ENCODE measurements around the gene HECTD4. TPM values are rescaled to one million over a fixed set of nuclear protein-coding genes. Genes with fewer than 3 reads are reported as not detected.

The HECTD4 gene
- total and polyA plus RNA-seq, 7 donors = 2.1 to 22.8 (median 14.6) TPM

DNA sequence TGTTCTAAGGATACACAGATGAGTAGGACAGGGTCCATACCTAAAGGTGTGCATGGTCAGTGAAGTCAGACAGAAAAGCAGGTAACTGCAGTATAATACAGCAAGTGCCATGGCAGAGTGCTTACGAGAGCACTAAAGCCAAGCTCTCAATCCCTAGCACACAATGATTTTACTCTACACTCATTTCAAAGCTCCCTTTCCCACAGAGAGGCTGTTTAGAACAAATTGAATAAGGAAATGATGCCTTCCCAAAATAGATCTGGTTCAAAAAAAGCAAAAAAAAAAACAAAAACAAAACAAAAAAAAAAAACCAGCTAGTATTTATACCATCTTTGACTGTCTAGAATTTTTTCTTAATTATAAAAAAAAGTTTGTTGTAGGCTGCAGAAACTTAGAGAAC, 74.1 kb downstream of the HECTD4 start:
- Histone ChIP-seq H3K4me3 (no peak overlapping the region), H3K27ac (peak overlapping the region; percentile 59), H3K27me3 (ENCODE audit: insufficient read depth in 3 of 3, low read length in 2 of 3) (no peaks in the 10 kb centered on the region), H3K4me1 (peaks cover 26% of the 10 kb centered on the region), H3K9me3 (no peaks in the 10 kb centered on the region), H3K36me3 (ENCODE audit: insufficient read depth in 1 of 2, low read depth in 1 of 2) (peaks cover 0 to 34% of the 10 kb centered on the region in 2 donors)
- WGBS, 3 donors = 82 to 95% (median 88%) methylated on average over 1 of the region's 1 CpG
- intact Hi-C loops (cut with DNase I) = no loop called here
- DNase-seq (no peak), ATAC-seq (no peak)
- TF ChIP-seq, protein P1, sequence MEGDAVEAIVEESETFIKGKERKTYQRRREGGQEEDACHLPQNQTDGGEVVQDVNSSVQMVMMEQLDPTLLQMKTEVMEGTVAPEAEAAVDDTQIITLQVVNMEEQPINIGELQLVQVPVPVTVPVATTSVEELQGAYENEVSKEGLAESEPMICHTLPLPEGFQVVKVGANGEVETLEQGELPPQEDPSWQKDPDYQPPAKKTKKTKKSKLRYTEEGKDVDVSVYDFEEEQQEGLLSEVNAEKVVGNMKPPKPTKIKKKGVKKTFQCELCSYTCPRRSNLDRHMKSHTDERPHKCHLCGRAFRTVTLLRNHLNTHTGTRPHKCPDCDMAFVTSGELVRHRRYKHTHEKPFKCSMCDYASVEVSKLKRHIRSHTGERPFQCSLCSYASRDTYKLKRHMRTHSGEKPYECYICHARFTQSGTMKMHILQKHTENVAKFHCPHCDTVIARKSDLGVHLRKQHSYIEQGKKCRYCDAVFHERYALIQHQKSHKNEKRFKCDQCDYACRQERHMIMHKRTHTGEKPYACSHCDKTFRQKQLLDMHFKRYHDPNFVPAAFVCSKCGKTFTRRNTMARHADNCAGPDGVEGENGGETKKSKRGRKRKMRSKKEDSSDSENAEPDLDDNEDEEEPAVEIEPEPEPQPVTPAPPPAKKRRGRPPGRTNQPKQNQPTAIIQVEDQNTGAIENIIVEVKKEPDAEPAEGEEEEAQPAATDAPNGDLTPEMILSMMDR (IDR thresholded peaks at IDR 0.05) = no peak

DNA sequence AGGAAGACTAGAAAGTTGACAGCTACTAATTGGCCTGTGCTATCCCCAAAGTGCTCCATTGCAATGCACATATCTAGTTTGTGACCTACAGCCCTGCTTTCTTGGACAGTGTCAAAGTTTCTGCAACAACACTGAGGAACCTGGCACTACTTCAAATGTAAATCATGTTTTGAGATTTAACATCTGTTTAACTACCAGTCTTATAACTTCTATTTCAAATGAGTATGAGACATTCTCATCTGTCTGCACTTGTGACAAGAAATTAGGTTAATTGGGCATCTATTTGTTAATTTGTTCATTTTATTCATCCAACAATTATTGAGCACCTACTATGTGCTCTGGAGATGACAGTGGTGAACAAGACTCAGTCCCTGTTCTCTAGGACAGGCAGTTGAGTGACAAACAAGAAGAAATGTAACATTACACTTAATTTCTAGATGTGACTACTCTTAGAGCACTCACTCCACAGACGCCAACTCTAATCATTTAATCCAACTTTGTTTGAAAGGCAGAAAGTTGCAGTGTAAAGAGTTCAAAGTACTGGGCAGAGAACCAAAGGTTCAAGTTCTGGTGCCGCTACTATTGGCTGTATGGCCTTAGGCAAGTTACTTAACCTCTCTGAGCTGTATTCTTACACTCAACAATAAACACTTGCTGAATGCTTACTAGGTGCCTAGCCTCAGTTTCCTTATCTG, 74.8 kb downstream of the HECTD4 start:
- H3K36me3 ChIP-seq (ENCODE audit: insufficient read depth in 1 of 2, low read depth in 1 of 2) = peaks cover 0 to 28% of the 10 kb centered on the region in 2 donors
- 81 to 93% (median 88%) methylated on average over 2 of the region's 2 CpGs for WGBS, 3 donors
- TF ChIP-seq, protein P1 (IDR thresholded peaks at IDR 0.05) = no peak
- H3K4me3 ChIP-seq = no peak overlapping the region
- H3K4me1 ChIP-seq = peaks cover 26% of the 10 kb centered on the region
- ATAC-seq (no peak), DNase-seq (no peak)
- intact Hi-C loops (cut with DNase I) = no loop called here
- no peaks in the 10 kb centered on the region for H3K9me3 ChIP-seq
- H3K27me3 ChIP-seq (ENCODE audit: insufficient read depth in 3 of 3, low read length in 2 of 3) = no peaks in the 10 kb centered on the region
- peak overlapping the region; percentile 59 for H3K27ac ChIP-seq

DNA sequence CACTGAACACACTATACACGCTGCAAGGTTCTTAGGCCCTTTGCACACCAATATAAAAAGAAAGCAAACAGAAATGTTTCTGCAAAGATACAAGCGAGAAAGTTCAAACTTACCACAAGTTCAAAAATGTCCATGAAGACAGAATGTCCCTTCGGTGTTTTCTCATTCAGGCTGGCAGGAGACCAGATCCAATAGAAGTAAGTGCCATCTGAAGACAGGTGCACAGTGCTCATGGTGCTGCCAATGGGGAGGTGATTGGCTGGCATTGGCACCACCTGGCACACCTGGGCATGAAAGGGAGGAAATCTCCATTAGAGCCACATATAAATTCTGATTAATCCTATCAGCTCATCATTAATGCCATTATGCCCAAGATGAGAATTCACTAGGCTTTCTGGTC, 76.3 kb downstream of the HECTD4 start:
- no peak overlapping the region for H3K27ac ChIP-seq
- H3K4me1 ChIP-seq = peaks cover 26% of the 10 kb centered on the region
- no peak for ATAC-seq
- H3K27me3 ChIP-seq (ENCODE audit: insufficient read depth in 3 of 3, low read length in 2 of 3) = no peaks in the 10 kb centered on the region
- 63 to 81% (median 68%) methylated on average over 3 of the region's 3 CpGs for WGBS, 3 donors
- no peak overlapping the region for H3K4me3 ChIP-seq
- intact Hi-C loops (cut with DNase I) = no loop called here
- no peaks in the 10 kb centered on the region for H3K9me3 ChIP-seq
- no peak for DNase-seq
- peaks cover 0 to 34% of the 10 kb centered on the region in 2 donors for H3K36me3 ChIP-seq (ENCODE audit: insufficient read depth in 1 of 2, low read depth in 1 of 2)
- TF ChIP-seq, protein P1 (IDR thresholded peaks at IDR 0.05) = no peak

DNA sequence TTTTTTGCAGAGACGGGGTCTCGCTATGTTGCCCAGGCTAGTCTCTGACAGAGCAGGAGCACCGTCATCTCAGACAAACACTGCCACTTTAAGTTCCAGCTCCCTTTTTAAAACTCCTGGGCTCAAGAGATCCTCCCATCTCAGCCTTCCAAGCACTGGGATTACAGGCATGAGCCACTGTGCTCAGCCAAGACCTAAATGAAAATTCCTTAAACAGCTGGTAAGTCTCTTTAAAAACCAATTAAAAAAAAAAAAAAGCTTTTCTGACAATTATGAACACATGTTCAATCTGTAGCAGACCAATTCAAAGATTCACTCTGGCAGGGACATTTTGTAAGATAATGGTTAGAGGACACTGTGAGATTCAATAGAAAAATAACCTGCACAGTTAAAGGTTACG, 77.8 kb downstream of the HECTD4 start:
- H3K27ac ChIP-seq = no peak overlapping the region
- ATAC-seq = no peak
- no peak overlapping the region for H3K4me3 ChIP-seq
- intact Hi-C loops (cut with DNase I) = no loop called here
- WGBS, 3 donors = 77 to 89% (median 80%) methylated on average over 4 of the region's 4 CpGs
- no peaks in the 10 kb centered on the region for H3K27me3 ChIP-seq (ENCODE audit: insufficient read depth in 3 of 3, low read length in 2 of 3)
- H3K4me1 ChIP-seq = peaks cover 25% of the 10 kb centered on the region
- H3K9me3 ChIP-seq = no peaks in the 10 kb centered on the region
- TF ChIP-seq, protein P1 (IDR thresholded peaks at IDR 0.05) = no peak
- no peak for DNase-seq
- H3K36me3 ChIP-seq (ENCODE audit: insufficient read depth in 1 of 2, low read depth in 1 of 2) = peaks cover 0 to 34% of the 10 kb centered on the region in 2 donors

DNA sequence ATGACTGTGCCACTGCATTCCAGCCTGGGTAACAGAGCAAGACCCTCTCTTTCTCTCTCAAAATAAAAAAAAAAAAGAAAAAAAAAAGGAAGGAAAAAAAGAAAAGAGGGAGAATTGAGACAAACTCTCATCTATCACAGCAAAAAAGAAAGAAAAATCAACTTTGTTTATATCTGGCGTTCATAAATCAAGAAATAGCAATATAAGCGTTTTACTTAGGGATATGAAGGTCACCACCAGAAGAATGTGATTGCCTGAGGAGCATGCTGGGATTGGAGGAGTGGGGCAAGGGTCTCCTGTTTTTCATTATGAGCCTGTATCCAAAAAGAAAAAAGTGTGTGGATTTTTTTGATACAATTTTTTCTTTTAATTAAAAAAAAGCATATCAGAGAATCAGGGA, 78.4 kb downstream of the HECTD4 start:
- no peak overlapping the region for H3K4me3 ChIP-seq
- TF ChIP-seq, protein P1 (IDR thresholded peaks at IDR 0.05) = no peak
- intact Hi-C loops (cut with DNase I) = no loop called here
- peaks cover 0 to 34% of the 10 kb centered on the region in 2 donors for H3K36me3 ChIP-seq (ENCODE audit: insufficient read depth in 1 of 2, low read depth in 1 of 2)
- DNase-seq (no peak), ATAC-seq (no peak)
- H3K27me3 ChIP-seq (ENCODE audit: insufficient read depth in 3 of 3, low read length in 2 of 3) = no peaks in the 10 kb centered on the region
- no peak overlapping the region for H3K27ac ChIP-seq
- 86 to 93% (median 89%) methylated on average over 2 of the region's 2 CpGs for WGBS, 3 donors
- peaks cover 23% of the 10 kb centered on the region for H3K4me1 ChIP-seq
- no peaks in the 10 kb centered on the region for H3K9me3 ChIP-seq

Measured in psoas muscle (tissue), 8 donors.